HL-60 (cell line): ENCODE data around the gene CFAP299.
"Not testable (repeated sequence)": the region's sequence is repeated elsewhere in the genome, so short reads cannot be mapped to it uniquely, and the experiment has no call there.

Source experiments
- DNase-seq, 2 experiments: peaks; one replicate each; pipeline ENCODE4 v3.0.0-alpha.2; 2010 to 2020; ENCODE audit warnings: low read depth in 1 of 2, low spot score in 1 of 2
- H3K27ac ChIP-seq: fragments of 250-450 bp; sonication (Bioruptor Pico); replicated peaks from 2 replicates; pipeline ENCODE4 v1.5.1; 2020; ENCODE audit warnings: mild to moderate bottlenecking, moderate library complexity
- H3K27me3 ChIP-seq: fragments of 250-450 bp; sonication (Bioruptor Pico); 2 replicates; pipeline ENCODE4 v1.5.1; 2021; ENCODE audit warnings: mild to moderate bottlenecking, moderate library complexity; ENCODE audit not compliant: insufficient read depth, poor library complexity, severe bottlenecking
- H3K4me3 ChIP-seq: replicated peaks from 2 replicates; pipeline ENCODE4 v1.5.1; 2011; ENCODE audit warnings: mild to moderate bottlenecking, control low read depth, low read length; ENCODE audit not compliant: insufficient read depth
- CTCF ChIP-seq: IDR thresholded peaks from one replicate; pipeline ENCODE4 v1.5.1; 2011; ENCODE audit warnings: low read length, control low read depth, inconsistent platforms; ENCODE audit not compliant: insufficient read depth
- GABPA ChIP-seq: IDR thresholded peaks from 2 replicates; pipeline ENCODE4 v1.6.1; 2012; ENCODE audit warnings: low read depth
- POLR2AphosphoS5 ChIP-seq: IDR thresholded peaks from 2 replicates; pipeline ENCODE4 v1.6.1; 2012; ENCODE audit warnings: low read depth
- SPI1 ChIP-seq: IDR thresholded peaks from 2 replicates; pipeline ENCODE4 v1.6.1; 2012; ENCODE audit warnings: low read depth, mild to moderate bottlenecking, borderline replicate concordance
- TF ChIP-seq, protein P1 (sequence below): IDR thresholded peaks from 2 replicates; pipeline ENCODE4 v1.6.1; 2012; ENCODE audit warnings: low read depth; ENCODE audit not compliant: insufficient replicate concordance

CFAP299 gene

GRCh38 chr4:80798082-80798481 is 462.6 kb downstream of the CFAP299 start:
- no peak overlapping the region for H3K4me3 ChIP-seq
- no peak for DNase-seq
- H3K27me3 ChIP-seq, result no peaks in the 10 kb centered on the region
- TF ChIP-seq POLR2AphosphoS5 (no peak), SPI1 (no peak), CTCF (no peak), GABPA (no peak)
- TF ChIP-seq, protein P1, sequence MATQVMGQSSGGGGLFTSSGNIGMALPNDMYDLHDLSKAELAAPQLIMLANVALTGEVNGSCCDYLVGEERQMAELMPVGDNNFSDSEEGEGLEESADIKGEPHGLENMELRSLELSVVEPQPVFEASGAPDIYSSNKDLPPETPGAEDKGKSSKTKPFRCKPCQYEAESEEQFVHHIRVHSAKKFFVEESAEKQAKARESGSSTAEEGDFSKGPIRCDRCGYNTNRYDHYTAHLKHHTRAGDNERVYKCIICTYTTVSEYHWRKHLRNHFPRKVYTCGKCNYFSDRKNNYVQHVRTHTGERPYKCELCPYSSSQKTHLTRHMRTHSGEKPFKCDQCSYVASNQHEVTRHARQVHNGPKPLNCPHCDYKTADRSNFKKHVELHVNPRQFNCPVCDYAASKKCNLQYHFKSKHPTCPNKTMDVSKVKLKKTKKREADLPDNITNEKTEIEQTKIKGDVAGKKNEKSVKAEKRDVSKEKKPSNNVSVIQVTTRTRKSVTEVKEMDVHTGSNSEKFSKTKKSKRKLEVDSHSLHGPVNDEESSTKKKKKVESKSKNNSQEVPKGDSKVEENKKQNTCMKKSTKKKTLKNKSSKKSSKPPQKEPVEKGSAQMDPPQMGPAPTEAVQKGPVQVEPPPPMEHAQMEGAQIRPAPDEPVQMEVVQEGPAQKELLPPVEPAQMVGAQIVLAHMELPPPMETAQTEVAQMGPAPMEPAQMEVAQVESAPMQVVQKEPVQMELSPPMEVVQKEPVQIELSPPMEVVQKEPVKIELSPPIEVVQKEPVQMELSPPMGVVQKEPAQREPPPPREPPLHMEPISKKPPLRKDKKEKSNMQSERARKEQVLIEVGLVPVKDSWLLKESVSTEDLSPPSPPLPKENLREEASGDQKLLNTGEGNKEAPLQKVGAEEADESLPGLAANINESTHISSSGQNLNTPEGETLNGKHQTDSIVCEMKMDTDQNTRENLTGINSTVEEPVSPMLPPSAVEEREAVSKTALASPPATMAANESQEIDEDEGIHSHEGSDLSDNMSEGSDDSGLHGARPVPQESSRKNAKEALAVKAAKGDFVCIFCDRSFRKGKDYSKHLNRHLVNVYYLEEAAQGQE, result no peak
- no peak overlapping the region for H3K27ac ChIP-seq

- not testable (repeated sequence) for DNase-seq, H3K4me3 ChIP-seq, H3K27me3 ChIP-seq, H3K27ac ChIP-seq
Observed at GRCh38 chr4:80800719-80801118, 465.2 kb downstream of the CFAP299 start.

DNA sequence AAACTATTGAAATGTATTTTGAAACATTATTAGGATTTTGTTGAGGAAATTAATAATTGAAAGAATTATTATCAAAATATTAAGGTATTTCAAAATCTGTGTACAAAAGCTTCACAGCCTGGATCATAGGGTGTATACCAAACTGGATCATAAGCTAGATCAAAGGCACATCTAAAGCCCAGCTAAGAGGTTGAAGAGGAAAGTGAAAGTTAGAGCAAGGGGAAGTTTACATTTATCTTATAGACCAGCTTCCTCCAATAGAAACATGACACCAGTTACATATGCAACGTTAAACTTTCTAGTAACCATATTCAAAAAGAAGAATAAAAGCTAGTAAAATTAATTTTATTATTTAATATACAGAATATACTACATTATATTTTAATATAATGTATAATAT is 467.8 kb downstream of the CFAP299 start:
- Histone ChIP-seq H3K27ac (no peak overlapping the region), H3K4me3 (no peak overlapping the region), H3K27me3 (no peaks in the 10 kb centered on the region)
- TF ChIP-seq GABPA (no peak), SPI1 (no peak), CTCF (no peak), POLR2AphosphoS5 (no peak)
- TF ChIP-seq, protein P1, result no peak
- DNase-seq, result no peak

GRCh38 chr4:80806472-80806871 is 470.9 kb downstream of the CFAP299 start:
- no peak overlapping the region for H3K4me3 ChIP-seq
- no peak for TF ChIP-seq SPI1
- no peak for TF ChIP-seq POLR2AphosphoS5
- TF ChIP-seq GABPA, result no peak
- TF ChIP-seq, protein P1, result no peak
- no peak for TF ChIP-seq CTCF
- no peak overlapping the region for H3K27ac ChIP-seq
- no peaks in the 10 kb centered on the region for H3K27me3 ChIP-seq
- DNase-seq, result no peak
